Measurements from ENCODE around the gene GPX2. TPM values are rescaled to one million over a fixed set of nuclear protein-coding genes. Genes with fewer than 3 reads are reported as not detected.

GPX2 gene
- total RNA-seq, 1 donor from 2014 or later = not detected

DNA sequence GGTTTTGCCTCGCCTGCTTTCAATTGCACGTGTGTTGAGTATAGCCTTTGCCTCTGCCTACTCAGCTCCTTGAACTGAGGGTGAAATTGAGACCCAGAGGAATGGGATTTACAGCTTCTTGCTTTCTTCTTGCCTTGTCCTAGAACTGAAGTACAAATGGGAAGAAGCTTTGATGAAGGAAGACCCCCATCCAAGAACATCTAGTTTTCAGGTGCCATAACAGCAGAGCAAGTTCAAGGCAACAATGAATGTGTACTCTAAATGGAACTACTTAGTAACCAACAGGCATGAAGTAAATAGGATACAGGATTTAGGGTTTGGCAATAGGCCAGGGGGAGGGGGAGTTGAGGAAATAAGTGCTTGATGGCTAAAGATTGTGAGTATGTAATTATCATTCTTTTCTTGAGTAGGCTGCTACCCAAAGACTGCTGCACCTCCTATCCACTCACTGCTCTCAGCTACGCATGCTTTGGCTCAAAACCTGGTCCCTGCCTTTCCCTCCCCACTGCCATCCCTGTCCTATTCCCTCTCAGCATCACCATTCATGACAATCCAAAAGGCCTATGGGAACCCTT is 2.1 kb downstream of the GPX2 start:
- intact Hi-C loops (cut with micrococcal nuclease) = no loop called here

DNA sequence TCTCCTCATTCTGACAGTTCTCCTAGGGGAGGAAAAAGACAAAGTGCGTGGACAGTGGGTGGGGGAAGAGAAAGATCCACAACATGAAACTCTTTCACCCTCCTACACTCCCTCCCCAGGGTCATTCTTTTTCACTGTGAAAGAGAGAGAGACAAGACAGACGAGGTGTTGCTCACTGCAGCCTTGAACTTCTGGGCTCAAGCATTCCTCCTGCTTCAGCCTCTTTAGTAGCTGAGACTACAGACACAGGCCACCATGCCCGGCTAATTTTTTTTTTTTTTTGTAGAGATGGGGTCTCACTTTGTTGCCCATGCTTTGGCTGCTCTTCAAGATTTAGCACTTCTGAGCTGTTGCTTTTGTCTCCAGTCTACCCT is 2.7 kb downstream of the GPX2 start:
- intact Hi-C loops (cut with micrococcal nuclease) = no loop called here

GRCh38 chr14:64938972-64939816 is 3.4 kb downstream of the GPX2 start:
- intact Hi-C loops (cut with micrococcal nuclease) = no loop called here

- intact Hi-C loops (cut with micrococcal nuclease) = no loop called here
Observed at GRCh38 chr14:64937821-64938193, 4.7 kb downstream of the GPX2 start.

DNA sequence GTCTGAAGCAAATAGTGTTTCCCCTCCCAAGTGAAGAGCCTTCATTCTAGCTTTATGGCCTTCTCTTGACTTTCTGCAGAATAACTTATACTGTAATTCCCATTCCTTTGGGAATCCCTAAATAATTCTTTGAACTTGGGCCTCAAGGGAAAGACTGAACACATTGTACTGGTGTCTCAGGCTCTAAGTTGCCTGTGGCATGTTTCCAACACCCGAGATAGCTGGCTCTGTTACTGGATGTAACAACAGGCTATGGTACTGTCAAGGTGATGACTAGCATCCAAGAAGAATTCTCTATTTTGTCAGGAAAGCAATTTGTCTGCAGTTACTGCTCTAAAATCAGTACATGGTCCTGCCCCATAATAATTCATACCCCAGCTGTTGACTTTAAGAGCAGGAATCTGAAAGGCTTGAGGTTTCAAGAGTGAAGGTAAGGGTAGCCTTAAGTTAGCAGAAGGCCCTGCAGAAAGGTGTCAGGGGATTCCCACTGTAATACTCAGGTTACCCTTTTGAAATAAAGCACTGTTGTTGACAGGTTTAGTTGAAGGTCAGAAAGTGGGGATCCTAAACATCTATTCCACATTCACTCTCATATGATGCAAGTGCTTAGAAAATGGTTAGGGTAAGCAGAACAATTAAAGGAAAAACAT is 5.2 kb downstream of the GPX2 start:
- intact Hi-C loops (cut with micrococcal nuclease) = no loop called here

DNA sequence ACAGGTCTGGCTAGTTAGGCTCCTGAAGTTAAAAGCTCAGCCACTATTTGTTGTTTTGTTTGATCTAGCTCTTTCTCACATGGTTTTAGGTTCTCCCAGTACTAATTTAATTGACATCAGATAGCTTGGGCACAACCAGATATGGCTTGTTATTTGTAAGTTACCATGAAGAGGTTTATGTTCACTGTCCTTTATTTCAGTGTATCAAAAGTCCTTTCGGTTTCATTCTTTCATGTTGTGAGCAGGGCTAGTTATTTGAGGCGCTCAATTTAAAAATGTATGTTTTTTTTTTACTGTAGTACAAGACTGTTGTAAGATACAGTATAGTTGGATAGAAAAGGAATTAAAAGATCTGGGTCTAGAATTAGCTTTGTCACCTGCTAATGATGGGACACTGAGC is 7.0 kb downstream of the GPX2 start:
- intact Hi-C loops (cut with micrococcal nuclease) = no loop called here

- intact Hi-C loops (cut with micrococcal nuclease) = no loop called here
Observed at GRCh38 chr14:64934338-64934929, 8.1 kb downstream of the GPX2 start.

GRCh38 chr14:64932231-64932630 is 10.3 kb downstream of the GPX2 start:
- intact Hi-C loops (cut with micrococcal nuclease) = no loop called here

GRCh38 chr14:64931123-64931522 is 11.4 kb downstream of the GPX2 start:
- intact Hi-C loops (cut with micrococcal nuclease) = no loop called here

DNA sequence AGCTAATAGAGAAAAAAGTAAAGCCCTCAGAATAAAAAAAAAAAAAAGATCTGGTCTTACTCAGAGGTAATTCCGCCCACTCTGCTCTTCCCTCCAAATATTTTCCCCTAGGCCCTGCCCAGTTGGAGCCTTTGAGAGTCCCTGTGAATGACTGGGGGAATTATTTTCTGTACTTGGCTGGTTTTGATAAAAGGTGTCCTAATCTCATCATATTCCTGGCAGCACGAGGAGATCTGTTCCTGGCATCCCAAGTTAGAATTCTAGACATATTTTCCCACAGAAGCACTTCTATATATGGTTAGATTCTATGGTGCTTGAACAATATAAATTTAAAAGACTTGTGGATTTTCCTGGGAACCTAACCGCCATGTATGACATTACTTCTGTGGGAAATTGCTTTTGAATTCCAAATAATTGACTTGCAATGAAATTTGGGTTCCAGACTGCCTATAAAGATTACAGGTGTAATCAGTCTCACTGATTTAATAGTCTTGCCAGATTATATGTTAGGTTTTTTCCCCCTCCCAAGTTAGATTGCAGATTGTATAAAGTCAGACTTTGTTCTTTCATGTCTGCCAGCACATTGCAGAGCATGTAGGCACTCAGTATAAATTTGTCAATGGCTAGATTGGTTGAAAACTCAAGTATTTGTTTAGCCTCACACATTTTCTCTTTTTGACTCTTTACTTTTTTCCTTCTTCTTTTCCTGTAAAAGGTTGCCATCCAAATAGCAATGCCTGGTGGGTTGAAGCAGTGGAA is 12.3 kb downstream of the GPX2 start:
- intact Hi-C loops (cut with micrococcal nuclease) = no loop called here

- intact Hi-C loops (cut with micrococcal nuclease) = loop anchor here (2.0 to 10.0 kb wide), 3 partner anchors 44 to 1576 kb away; partner anchors contain the start of genes GPHN, MAX and RAB15
Observed at GRCh38 chr14:64929014-64929359, 13.6 kb downstream of the GPX2 start.

DNA sequence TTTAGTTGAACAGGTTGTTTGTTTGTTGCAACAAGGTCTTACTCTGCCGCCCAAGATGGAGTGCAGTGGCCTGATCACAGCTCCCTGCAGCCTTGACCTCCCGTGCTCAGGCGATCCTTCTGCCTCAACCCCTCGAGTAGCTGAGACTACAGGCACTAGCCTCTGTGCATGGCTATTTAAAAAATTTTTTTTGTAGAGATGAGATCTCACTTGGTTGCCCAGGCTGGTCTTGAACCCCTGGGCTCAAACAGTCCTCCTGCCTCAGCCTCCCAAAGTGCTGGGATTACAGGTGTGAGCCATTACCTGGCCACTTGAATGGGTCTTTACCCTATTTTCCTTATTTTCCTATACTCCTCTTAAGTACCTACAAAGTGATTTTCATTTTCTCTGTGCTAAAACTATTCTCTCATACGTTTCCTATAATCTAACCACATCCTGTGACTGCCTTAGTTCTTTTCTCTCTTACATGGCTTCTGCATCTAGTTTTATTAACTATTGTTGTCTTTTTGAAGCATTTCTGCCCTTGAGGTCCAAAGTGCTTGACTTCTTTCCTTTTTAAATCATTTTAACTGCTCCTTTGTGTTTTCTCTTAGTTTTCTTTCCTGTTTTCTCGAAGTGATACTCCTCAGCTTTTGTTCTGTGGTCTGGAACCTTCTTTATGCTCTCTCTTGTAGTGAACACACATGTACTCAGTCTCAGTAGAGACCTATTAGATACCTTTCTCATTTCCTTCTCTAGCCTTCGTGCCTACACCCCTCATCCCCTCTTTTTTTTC is 14.1 kb downstream of the GPX2 start:
- intact Hi-C loops (cut with micrococcal nuclease) = loop anchor here (1.0 to 10.0 kb wide), 5 partner anchors 14 to 1576 kb away; partner anchors contain the start of genes CHURC1, FNTB, GPHN and MAX

DNA sequence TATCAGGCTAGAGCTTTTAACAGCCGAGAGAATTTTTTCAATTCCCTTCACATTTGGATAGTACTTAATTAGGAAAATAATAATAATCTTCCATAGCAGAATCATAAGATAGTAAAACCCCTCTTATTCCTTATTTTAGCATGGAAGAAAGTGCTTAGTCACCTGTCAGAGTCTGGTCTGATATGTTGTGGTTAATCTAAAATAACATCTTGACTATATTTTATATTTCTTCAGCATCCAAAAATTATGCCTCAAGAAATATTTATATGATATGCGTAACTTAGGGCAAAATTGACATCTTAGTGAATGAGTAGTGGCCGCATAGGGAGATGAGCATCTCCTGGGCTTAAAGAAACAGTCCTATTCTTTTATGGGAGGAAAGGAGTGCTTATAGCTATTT is 15.5 kb downstream of the GPX2 start:
- intact Hi-C loops (cut with micrococcal nuclease) = loop anchor here (5.0 to 10.0 kb wide), 2 partner anchors 175 to 1578 kb away; partner anchors contain the start of genes GPHN and MAX

DNA sequence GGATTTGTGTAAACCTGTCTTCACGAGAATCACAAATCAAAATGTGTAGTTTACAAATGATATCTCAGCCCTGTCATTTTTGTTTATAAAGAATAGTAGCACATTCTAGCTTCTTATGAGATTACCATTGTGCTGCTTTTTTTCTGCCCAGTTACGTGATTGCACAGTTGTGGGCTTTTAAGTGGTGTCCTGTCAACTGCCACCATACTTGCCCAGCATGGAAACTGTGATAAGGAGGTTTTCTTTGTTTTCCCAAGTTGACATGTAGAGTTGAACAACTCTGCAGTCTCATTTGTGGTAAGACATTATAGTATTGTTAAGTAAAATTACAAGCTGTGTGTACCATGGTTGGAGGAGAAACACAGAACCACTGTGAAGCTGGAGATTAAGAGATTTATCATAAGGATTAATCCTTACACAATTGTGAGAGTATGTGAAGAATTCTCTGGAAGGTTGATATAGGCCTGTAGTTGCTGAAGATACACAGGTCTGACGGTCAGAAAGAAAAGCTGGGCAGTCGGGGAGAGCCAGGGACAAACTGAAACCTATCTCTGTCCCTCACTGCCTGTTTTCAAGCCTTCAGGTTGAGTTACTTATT is 16.0 kb downstream of the GPX2 start:
- intact Hi-C loops (cut with micrococcal nuclease) = loop anchor here (5.0 to 10.0 kb wide), 2 partner anchors 176 to 1578 kb away; partner anchors contain the start of genes GPHN and MAX

GRCh38 chr14:64923015-64923414 is 19.5 kb downstream of the GPX2 start:
- intact Hi-C loops (cut with micrococcal nuclease) = loop anchor here (10.0 kb wide), 1 partner anchor 1582 kb away; the partner anchor contains the start of gene GPHN

- intact Hi-C loops (cut with micrococcal nuclease) = loop anchor here (10.0 kb wide), 1 partner anchor 1584 kb away; the partner anchor contains the start of gene GPHN
Observed at GRCh38 chr14:64920465-64920864, 22.1 kb downstream of the GPX2 start.

- intact Hi-C loops (cut with micrococcal nuclease) = loop anchor here (10.0 kb wide), 1 partner anchor 1585 kb away; the partner anchor contains the start of gene GPHN
Observed at GRCh38 chr14:64919618-64920017, 22.9 kb downstream of the GPX2 start.

- intact Hi-C loops (cut with micrococcal nuclease) = no loop called here
Observed at GRCh38 chr14:64919215-64919614, 23.3 kb downstream of the GPX2 start.

DNA sequence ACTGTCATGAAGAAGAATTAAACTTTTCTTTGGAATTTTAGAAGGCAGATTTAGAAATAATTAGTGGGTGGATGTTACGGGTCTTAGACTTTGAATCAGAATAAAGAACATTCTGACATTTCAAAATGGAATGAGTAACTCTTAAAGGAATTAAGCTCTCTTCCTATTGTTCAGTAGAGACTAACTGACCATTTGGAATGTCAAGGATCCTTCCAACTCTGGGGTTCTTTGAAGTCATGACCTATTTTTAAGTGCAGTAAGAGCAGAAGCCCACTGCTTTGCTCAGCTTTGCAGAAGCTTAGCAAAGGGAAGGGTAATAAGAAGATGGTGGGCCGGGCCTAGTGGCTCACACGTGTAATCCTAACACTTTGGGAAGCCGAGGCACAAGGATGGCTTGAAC is 24.3 kb downstream of the GPX2 start:
- intact Hi-C loops (cut with micrococcal nuclease) = no loop called here

DNA sequence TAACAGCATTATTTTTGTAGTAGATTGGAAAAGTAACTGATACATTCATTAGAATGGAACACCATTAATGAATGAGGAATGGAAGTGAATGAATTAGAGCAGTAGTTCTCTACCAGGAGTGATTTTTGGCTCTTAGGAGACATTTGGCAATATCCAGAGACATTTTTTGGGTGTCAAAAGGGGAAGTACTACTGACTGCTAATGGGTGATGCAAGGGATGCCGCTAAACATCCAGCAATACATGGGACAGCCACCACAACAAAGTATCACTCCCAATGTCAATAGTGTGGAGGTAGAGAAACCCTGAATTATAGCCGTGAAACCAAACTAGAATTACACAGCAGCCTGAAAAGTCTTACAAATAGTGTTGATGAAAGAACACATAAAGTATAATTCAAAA is 26.7 kb downstream of the GPX2 start:
- intact Hi-C loops (cut with micrococcal nuclease) = no loop called here
